GM21515 (cell line): ENCODE results near the gene CCDC87.
"Not testable (repeated sequence)": the region's sequence is repeated elsewhere in the genome, so short reads cannot be mapped to it uniquely, and the experiment has no call there.

Source experiments
- ATAC-seq: cut with Tn5 transposase; IDR thresholded peaks from one replicate; pipeline ENCODE4 v1.9.1; 2021; ENCODE audit not compliant: unreplicated experiment

The CCDC87 gene

GRCh38 chr11:66557733-66558326 lies 35.0 kb downstream of the CCDC87 start:
- no peak for ATAC-seq

DNA sequence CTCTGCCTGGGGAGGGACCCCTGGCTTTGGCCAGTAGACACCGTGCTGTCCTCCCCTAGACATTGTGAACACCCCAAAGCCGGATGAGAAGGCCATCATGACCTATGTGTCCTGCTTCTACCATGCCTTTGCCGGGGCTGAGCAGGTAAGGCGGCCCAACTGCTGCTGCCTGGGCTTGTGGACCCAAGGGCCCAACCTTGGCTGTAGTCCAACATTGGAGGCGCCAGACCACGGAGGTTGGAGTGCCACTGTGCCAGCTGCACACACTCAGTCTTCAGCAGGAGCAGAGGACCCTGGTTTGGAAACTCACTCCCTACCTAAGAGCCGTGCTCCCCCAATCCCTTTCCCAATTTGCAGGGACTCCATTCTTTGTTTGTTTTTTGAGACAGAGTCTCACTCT lies 36.8 kb downstream of the CCDC87 start:
- ATAC-seq = no peak

DNA sequence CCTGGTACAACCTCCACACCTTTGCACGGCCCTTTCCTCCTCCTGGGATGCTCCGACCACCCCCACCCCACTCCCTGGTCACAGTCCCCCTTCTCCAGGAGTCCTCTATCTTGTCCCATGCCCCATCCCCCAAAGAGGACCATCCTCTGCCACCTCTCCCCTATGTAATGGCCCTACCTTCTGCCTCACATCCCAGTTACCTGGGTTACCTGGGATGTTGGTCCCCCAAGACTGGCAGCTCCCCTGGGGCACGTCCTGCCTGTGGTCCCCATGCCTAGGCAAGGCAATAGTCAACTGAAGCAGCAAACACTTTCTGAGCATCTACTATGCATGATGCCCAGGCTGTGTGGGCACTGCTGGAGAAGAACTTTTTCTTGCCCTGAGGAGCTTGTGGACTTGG lies 37.4 kb downstream of the CCDC87 start:
- no peak for ATAC-seq

- ATAC-seq = no peak
Observed at GRCh38 chr11:66554602-66555001, 38.3 kb downstream of the CCDC87 start.

- no peak for ATAC-seq
Observed at GRCh38 chr11:66550887-66551286, 42.0 kb downstream of the CCDC87 start.

- no peak for ATAC-seq
Observed at GRCh38 chr11:66549696-66550095, 43.2 kb downstream of the CCDC87 start.

DNA sequence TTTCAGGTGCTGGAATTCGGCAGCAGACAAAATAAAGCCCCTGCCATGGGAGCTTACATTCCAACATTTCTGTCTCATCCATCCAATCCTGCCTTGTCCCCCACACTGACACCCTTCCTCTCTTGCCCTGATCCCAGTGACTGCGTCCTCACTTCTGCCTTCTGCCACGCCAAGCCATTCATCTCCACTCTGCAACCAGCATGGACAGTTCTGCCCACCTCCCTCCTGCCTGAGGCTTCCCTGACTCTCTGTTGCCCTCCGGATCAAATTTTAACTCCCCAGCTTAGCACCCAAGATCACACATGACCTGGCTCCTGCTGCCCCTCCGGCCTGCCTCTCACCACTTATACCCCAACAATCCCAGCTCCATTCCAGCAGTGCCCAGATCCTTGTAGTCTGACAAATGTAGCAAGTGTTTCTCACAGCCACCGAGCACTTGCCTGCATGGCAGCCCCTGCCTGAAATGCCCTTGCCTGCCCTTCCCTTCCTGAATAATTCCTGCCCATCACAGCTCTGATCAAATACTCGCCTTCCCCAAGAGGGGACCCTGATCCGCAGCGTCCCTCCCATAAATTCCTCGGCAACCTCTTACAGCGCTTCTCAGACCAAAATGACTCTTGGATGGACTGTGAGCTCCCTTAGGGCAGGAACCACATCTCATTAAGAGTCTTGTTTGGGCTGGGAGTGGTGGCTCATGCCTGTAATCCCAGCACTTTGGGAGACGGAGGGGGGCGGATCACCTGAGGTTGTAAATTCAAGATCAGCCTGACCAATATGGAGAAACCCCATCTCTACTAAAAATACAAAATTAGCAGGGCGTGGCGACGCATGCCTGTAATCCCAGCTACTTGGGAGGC lies 43.9 kb downstream of the CCDC87 start:
- ATAC-seq = no peak

- ATAC-seq = no peak
Observed at GRCh38 chr11:66548041-66548440, 44.8 kb downstream of the CCDC87 start.

DNA sequence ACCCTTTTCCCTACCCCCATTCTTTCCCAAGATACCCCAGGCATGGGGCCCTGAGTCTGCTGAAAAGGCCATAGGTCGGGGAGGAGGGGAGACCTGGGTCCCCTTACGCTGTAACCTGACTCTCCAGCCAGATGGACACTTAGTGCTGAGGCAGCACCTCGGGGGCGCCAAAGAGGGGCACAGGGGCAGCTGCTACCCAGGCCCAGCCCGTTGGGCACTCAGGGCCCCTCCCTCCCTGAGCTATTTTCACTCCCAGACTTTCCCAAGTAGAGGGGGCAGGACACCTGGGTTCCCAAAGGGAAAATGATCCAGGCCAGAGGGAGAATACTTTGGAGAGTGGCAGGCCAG lies 45.2 kb downstream of the CCDC87 start:
- ATAC-seq = no peak

DNA sequence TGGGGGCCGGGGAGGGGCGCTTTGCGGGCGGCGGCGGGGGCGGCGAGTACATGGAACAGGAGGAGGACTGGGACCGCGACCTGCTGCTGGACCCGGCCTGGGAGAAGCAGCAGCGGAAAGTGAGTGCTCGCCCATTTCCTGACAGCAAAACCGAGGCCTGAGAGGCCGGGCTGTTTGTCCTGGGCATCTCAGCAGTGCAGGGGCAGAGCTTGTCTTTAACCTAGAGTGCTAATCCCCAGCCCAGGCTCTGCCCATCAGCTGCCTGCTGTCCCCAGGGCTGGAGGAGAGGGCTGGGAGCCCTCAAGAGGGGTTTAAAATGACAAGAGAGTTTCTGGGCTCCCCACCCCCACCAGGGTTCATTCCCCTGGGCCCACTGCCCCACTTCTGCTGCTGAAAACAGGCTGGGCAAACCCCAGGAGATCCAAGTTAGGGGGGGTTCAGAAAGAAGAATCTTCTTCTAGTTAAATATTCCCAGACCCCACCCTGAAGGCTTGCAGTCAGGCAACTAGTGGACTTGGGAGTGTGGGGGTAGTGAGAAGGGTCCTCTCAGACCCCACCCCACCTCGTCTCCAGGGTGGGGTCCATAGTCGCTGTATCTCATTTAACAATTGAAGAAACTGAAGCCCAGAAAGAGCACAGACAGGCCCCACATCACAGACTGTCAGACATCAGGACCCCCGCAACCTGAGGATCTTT lies 45.7 kb downstream of the CCDC87 start:
- ATAC-seq = no peak

GRCh38 chr11:66546368-66546965 lies 46.4 kb downstream of the CCDC87 start, which contains the start of gene ACTN3:
TSS of gene ACTN3 (plus strand) at chr11:66546903. CDS start at chr11:66546938, 35 bp downstream.
- ATAC-seq = no peak

DNA sequence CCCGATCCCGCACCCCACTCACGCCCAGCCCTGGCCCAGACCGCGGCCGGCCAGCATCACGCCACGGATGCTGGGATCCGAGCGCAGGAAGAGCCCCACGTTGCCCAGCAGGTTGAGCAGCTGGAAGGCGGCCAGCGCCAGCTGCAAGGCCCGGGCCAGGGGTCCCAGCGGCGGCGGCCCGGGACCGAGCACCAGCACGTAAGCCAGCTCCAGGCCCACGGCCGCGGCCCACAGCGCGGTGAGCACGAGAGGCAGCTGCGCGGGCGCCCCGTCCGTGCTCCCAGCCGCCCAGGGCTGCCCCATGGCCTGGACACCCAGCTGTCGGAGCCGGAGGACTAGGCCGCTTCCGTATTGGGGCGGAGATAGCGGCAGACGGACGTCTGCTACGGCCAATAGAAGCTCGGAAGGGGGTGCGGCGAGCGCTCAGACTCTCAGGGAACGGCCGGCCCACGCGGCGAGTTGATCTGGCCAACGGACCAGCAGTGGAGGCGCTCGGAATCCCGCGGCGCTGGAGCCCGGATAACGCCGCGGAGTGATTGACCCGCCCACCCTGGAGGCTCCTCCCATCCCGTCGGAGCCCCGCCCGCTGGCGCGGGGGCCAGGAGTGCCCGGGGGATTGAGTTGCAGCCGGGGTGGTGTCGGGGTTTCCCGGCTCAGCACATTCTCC lies 47.0 kb downstream of the CCDC87 start, which contains the start of gene ZDHHC24:
ZDHHC24 (minus strand) TSS at position 348 of the 667 bp plus-strand sequence; CDS start at position 303, 45 bp downstream.
- peak; percentile 86 for ATAC-seq

DNA sequence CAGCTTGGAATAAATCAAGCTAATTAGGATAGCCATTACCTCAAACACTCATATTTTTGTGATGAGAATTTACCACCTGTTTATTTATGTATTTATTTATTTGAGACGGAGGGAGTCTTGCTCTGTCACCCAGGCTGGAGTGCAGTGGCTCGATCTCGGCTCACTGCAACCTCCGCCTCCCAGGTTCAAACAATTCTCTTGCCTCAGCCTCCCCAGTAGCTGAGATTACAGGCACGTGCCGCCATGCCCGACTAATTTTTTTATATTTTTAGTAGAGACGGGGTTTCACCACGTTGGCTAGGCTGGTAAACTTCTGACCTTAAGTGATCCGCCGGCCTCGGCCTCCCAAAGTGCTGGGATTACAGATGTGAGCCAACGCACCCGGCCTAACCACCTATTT lies 47.9 kb downstream of the CCDC87 start:
- ATAC-seq = not testable (repeated sequence)

- ATAC-seq = no peak
Observed at GRCh38 chr11:66543263-66544107, 49.4 kb downstream of the CCDC87 start.

- ATAC-seq = no peak
Observed at GRCh38 chr11:66542362-66542761, 50.5 kb downstream of the CCDC87 start.

- ATAC-seq = no peak
Observed at GRCh38 chr11:66541892-66542291, 51.0 kb downstream of the CCDC87 start.

DNA sequence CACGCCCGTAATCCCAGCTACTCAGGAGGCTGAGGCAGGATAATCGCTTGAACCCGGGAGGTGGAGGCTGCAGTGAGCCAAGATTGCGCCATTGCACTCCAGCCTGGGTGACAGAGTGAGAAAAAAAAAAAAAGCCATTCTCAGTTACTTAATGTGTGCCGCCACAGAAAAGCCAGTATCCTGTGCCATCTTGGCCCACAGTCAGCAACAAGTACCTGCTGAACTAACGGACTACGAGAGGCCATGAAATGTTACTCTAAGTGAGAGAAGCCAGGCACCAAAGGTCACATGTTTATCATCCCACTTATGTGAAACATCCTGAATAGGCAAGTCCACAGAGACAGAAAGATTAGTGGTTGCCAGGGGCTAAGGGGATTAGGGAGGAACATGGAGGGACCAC lies 52.3 kb downstream of the CCDC87 start:
- ATAC-seq = not testable (repeated sequence)
